Activated CD4-positive, alpha-beta T cell treated with anti-CD3 and anti-CD28 coated beads, Interleukin-2, amount 50 U/mL, for 1 hour (primary cell): ENCODE measurements around the gene DNAH12.
A peak's percentile ranks its signal among the peaks of the same experiment; 100 is the strongest.
"Not testable (repeated sequence)": the region's sequence is repeated elsewhere in the genome, so short reads cannot be mapped to it uniquely, and the experiment has no call there.

Source experiments
- DNase-seq: peaks from one replicate; pipeline ENCODE4 v3.0.0-alpha.2; 2020

The DNAH12 gene

GRCh38 chr3:57409471-57409870, 134.7 kb downstream of the DNAH12 start:
- no peak for DNase-seq

GRCh38 chr3:57402675-57403074, 141.5 kb downstream of the DNAH12 start:
- DNase-seq = no peak

GRCh38 chr3:57397175-57398026, 146.7 kb downstream of the DNAH12 start:
- peak; percentile 50 for DNase-seq

GRCh38 chr3:57393977-57394376, 150.2 kb downstream of the DNAH12 start:
- DNase-seq = no peak

GRCh38 chr3:57391767-57392166, 152.4 kb downstream of the DNAH12 start:
- DNase-seq = no peak

GRCh38 chr3:57389271-57389670, 154.9 kb downstream of the DNAH12 start:
- DNase-seq = no peak

- DNase-seq = no peak
Observed at GRCh38 chr3:57386307-57386706, 157.8 kb downstream of the DNAH12 start.

- DNase-seq = no peak
Observed at GRCh38 chr3:57385498-57385897, 158.6 kb downstream of the DNAH12 start.

- no peak for DNase-seq
Observed at GRCh38 chr3:57383838-57384237, 160.3 kb downstream of the DNAH12 start.

- no peak for DNase-seq
Observed at GRCh38 chr3:57383406-57383805, 160.7 kb downstream of the DNAH12 start.

- DNase-seq = no peak
Observed at GRCh38 chr3:57382933-57383332, 161.2 kb downstream of the DNAH12 start.

GRCh38 chr3:57370341-57370740, 173.8 kb downstream of the DNAH12 start:
- DNase-seq = no peak

GRCh38 chr3:57365089-57365488, 179.1 kb downstream of the DNAH12 start:
- DNase-seq = not testable (repeated sequence)

- DNase-seq = not testable (repeated sequence)
Observed at GRCh38 chr3:57356275-57356674, 187.9 kb downstream of the DNAH12 start.

GRCh38 chr3:57354768-57355167, 189.4 kb downstream of the DNAH12 start:
- no peak for DNase-seq

GRCh38 chr3:57350271-57350670, 193.9 kb downstream of the DNAH12 start:
- no peak for DNase-seq

- not testable (repeated sequence) for DNase-seq
Observed at GRCh38 chr3:57339071-57339642, 205.0 kb downstream of the DNAH12 start.

- DNase-seq = not testable (repeated sequence)
Observed at GRCh38 chr3:57338272-57339070, 205.7 kb downstream of the DNAH12 start.

- no peak for DNase-seq
Observed at GRCh38 chr3:57335283-57335938, 208.7 kb downstream of the DNAH12 start.

- no peak for DNase-seq
Observed at GRCh38 chr3:57331078-57331610, 213.0 kb downstream of the DNAH12 start.

GRCh38 chr3:57326498-57326897, 217.6 kb downstream of the DNAH12 start:
- not testable (repeated sequence) for DNase-seq

GRCh38 chr3:57314204-57314603, 229.9 kb downstream of the DNAH12 start:
- no peak for DNase-seq
